Cardiac muscle cell (in vitro differentiated cells and primary cell): ENCODE data around the gene CFAP126. TPM values are rescaled to one million over a fixed set of nuclear protein-coding genes. Genes with fewer than 3 reads are reported as not detected.
"Not testable (repeated sequence)": the region's sequence is repeated elsewhere in the genome, so short reads cannot be mapped to it uniquely, and the experiment has no call there.

Experiments used
- DNase-seq, 2 donors: peaks; one replicate each; pipeline versions ENCODE4 v3.0.0 to v3.0.0-alpha.2; 2010 to 2017; ENCODE audit warnings: low read depth in 1 of 2, low spot score in 1 of 2
- H3K27ac ChIP-seq: fragments of 200-600 bp; sonication (generic); 2 replicates; pipeline ENCODE4 v1.5.1; 2016
- H3K27me3 ChIP-seq: fragments of 200-600 bp; sonication (generic); 2 replicates; pipeline ENCODE4 v1.6.0; 2016; ENCODE audit warnings: control low read depth
- H3K36me3 ChIP-seq: fragments of 200-600 bp; sonication (generic); 2 replicates; pipeline ENCODE4 v1.5.1; 2016; ENCODE audit warnings: control low read depth
- H3K4me1 ChIP-seq: fragments of 200-600 bp; sonication (generic); 2 replicates; pipeline ENCODE4 v1.8.1; 2017; ENCODE audit warnings: low read depth, mild to moderate bottlenecking, mixed run types
- H3K4me3 ChIP-seq: fragments of 200-600 bp; sonication (generic); 2 replicates; pipeline ENCODE4 v1.5.1; 2016; ENCODE audit warnings: mild to moderate bottlenecking
- H3K9me3 ChIP-seq: fragments of 200-600 bp; sonication (generic); 2 replicates; pipeline ENCODE4 v1.5.1; 2017; ENCODE audit warnings: low read depth, mild to moderate bottlenecking, control low read depth
- CTCF ChIP-seq: IDR thresholded peaks from 2 replicates; pipeline ENCODE4 v1.5.1; 2012; ENCODE audit warnings: low read depth, mild to moderate bottlenecking, low read length
- polyA plus RNA-seq: library from polyadenylated mRNA; unstranded; fragments of >200 nt; fragmentation: Nextera tagmentation; extraction: Ambion mirVana; gene quantifications from 2 replicates; pipeline ENCODE4 v1.2.1, GENCODE V29; 2016
- total RNA-seq: library from RNA; depleted of rRNA; stranded (reverse); fragments of >200 nt; gene quantifications from 2 replicates; pipeline ENCODE4 v1.2.3, GENCODE V29; 2016

CFAP126 gene
- not detected in 2 replicates for total RNA-seq
- polyA plus RNA-seq, result not detected in 2 replicates

GRCh38 chr1:161367684-161368400 lies at the start of gene CFAP126:
CFAP126 (minus strand) TSS chr1:161367876; CDS start chr1:161367868, 8 bp downstream.
- DNase-seq, result peak; percentile 65 to 86

DNA sequence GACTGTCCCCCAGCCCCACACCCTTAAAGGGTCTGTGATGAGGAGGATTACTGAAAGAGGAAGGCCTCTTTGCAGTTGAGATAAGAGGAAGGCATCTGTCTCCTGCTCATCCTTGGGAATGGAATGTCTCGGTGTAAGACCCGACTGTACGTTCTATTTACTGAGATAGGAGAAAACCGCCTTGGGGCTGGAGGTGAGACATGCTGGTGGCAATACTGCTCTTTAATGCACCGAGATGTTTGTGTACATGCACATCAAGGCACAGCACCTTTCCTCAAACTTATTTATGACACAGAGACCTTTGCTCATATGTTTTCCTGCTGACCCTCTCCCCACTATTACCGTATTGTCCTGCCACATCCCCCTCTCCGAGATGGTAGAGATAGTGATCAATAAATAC lies 45.4 kb upstream of the CFAP126 start:
- H3K27me3 ChIP-seq, H3K4me3 ChIP-seq, H3K9me3 ChIP-seq, H3K4me1 ChIP-seq, DNase-seq, H3K27ac ChIP-seq, H3K36me3 ChIP-seq: not testable (repeated sequence)

More at GRCh38 chr1:161367684-161368400, at the start of gene CFAP126:
- peaks cover 6% of the 10 kb centered on the region for H3K36me3 ChIP-seq
- H3K9me3 ChIP-seq, result no peaks in the 10 kb centered on the region
- H3K4me3 ChIP-seq, result no peak within 1 kb of the TSS
- no peaks in the 10 kb centered on the region for H3K27me3 ChIP-seq
- no peaks in the 10 kb centered on the region for H3K4me1 ChIP-seq
- TF ChIP-seq CTCF, result peak; percentile 14
- H3K27ac ChIP-seq, result peak within 1 kb of the TSS; percentile 50

GRCh38 chr1:161410636-161410970 lies 42.9 kb upstream of the CFAP126 start:
- not testable (repeated sequence) for DNase-seq, H3K9me3 ChIP-seq, H3K36me3 ChIP-seq, H3K4me3 ChIP-seq, H3K27me3 ChIP-seq, H3K27ac ChIP-seq, H3K4me1 ChIP-seq

DNA sequence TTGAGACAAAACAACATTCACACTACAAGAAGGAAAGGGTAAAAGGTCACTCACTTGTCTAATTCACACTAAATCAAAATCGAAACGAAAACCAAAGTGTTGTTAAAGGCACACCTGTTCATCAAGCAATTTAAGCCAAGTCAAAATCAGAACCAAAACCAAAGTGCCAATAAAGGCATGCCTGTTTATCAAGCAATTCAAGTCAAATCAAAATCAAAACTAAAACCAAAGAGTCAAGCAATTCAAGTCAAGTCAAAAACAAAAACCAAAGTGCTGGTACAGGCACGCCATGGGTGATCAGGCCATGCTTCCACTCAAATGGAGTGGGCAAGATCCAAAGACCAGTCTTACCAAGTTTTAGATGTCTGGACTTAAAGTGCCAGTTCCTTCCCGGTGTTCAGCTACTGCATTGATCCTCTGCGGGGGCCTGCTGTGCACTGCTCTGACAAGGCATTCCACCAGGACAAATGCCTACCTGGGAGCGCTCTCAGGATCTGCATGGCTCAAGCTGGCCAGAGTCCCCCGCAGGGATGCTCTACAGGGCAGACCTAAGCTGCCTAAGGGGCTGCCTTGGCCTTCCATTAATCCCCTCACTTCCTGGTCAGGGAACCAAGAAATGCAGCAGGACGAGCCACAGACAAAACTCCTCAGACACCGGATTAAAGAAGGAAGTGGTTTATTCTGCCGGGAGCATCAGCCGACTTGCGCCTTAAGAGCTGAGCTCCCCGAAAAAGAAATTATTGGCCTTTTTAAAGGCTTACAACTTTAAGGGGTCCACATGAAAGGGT lies 42.4 kb upstream of the CFAP126 start:
- H3K36me3 ChIP-seq, DNase-seq, H3K27me3 ChIP-seq, H3K4me1 ChIP-seq, H3K27ac ChIP-seq, H3K4me3 ChIP-seq, H3K9me3 ChIP-seq: not testable (repeated sequence)

- Histone ChIP-seq H3K27me3 (no peaks in the 10 kb centered on the region), H3K4me3 (no peak overlapping the region), H3K36me3 (no peaks in the 10 kb centered on the region), H3K4me1 (no peaks in the 10 kb centered on the region), H3K27ac (no peak overlapping the region), H3K9me3 (no peaks in the 10 kb centered on the region)
- no peak for DNase-seq
- no peak for TF ChIP-seq CTCF
Observed at GRCh38 chr1:161408429-161409052, 40.9 kb upstream of the CFAP126 start.

GRCh38 chr1:161407451-161407985 lies 39.8 kb upstream of the CFAP126 start:
- TF ChIP-seq CTCF, result no peak
- Histone ChIP-seq H3K36me3 (no peaks in the 10 kb centered on the region), H3K9me3 (no peaks in the 10 kb centered on the region), H3K4me3 (no peak overlapping the region), H3K27ac (no peak overlapping the region), H3K27me3 (no peaks in the 10 kb centered on the region), H3K4me1 (no peaks in the 10 kb centered on the region)
- no peak for DNase-seq

GRCh38 chr1:161406551-161406950 lies 38.9 kb upstream of the CFAP126 start:
- H3K27me3 ChIP-seq, DNase-seq, H3K36me3 ChIP-seq, H3K4me1 ChIP-seq, H3K27ac ChIP-seq, H3K9me3 ChIP-seq, H3K4me3 ChIP-seq: not testable (repeated sequence)
